Effector memory CD8-positive, alpha-beta T cell (primary cell): ENCODE data around the gene TMEM154.

Experiments used
- ATAC-seq: fragments of 150-1000 bp; cut with Tn5 transposase; replicated peaks from 2 replicates; pipeline ENCODE4 v1.10.0; 2021; ENCODE audit warnings: mild to moderate bottlenecking, moderate library complexity
- DNase-seq, 3 experiments: peaks; one replicate each; pipeline ENCODE4 v3.0.0; 2021
- H3K27ac Mint-ChIP-seq, 2 donors: one replicate each; pipeline ENCODE4 v1.8.0; 2022; ENCODE audit warnings: mild to moderate bottlenecking in 2 of 2, mixed read lengths in 2 of 2, moderate library complexity in 2 of 2
- H3K27me3 Mint-ChIP-seq, 2 donors: one replicate each; pipeline ENCODE4 v1.8.0; 2022; ENCODE audit warnings: mixed read lengths in 2 of 2
- H3K36me3 Mint-ChIP-seq: one replicate; pipeline ENCODE4 v1.8.0; 2022; ENCODE audit warnings: mild to moderate bottlenecking, moderate library complexity, mixed read lengths; ENCODE audit not compliant: insufficient read depth
- H3K4me1 Mint-ChIP-seq, 2 donors: one replicate each; pipeline ENCODE4 v1.8.0; 2022; ENCODE audit warnings: low read depth in 2 of 2, mixed read lengths in 2 of 2
- H3K4me3 Mint-ChIP-seq, 2 donors: one replicate each; pipeline ENCODE4 v1.8.0; 2022; ENCODE audit warnings: mild to moderate bottlenecking in 2 of 2, mixed read lengths in 2 of 2, moderate library complexity in 2 of 2
- H3K9me3 Mint-ChIP-seq, 2 donors: one replicate each; pipeline ENCODE4 v1.8.0; 2022; ENCODE audit warnings: mixed read lengths in 2 of 2

The TMEM154 gene

DNA sequence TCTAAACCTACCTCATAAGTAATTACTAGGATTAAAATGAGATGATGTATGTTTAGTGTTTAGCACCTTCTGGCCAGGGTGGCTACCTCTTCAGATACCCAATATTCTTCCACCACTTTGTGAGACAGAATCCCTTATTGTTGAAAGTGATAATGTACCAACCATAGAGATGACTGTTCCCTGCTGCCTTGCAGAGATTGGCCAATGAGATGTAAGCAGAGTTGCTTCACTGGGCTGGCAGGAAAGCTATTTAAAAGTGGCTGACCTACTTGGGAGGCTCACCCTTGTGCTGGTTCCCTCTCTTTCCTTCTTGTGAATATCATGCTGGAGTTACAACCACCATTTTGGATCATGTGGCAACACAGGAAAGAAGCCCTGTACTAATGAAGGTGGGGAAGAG is 58.9 kb downstream of the TMEM154 start:
- Mint-ChIP-seq H3K27ac (no peak overlapping the region), H3K4me1 (no peaks in the 10 kb centered on the region), H3K27me3 (peaks cover 0 to 12% of the 10 kb centered on the region in 2 donors), H3K4me3 (no peak overlapping the region), H3K9me3 (no peaks in the 10 kb centered on the region), H3K36me3 (no peaks in the 10 kb centered on the region)
- no peak for DNase-seq
- no peak for ATAC-seq

- ATAC-seq: no peak
- no peaks in the 10 kb centered on the region for H3K4me1 Mint-ChIP-seq
- no peaks in the 10 kb centered on the region for H3K9me3 Mint-ChIP-seq
- no peak for DNase-seq
- H3K4me3 Mint-ChIP-seq: no peak overlapping the region
- H3K27ac Mint-ChIP-seq: no peak overlapping the region
- no peaks in the 10 kb centered on the region for H3K36me3 Mint-ChIP-seq
- H3K27me3 Mint-ChIP-seq: peaks cover 5 to 19% of the 10 kb centered on the region in 2 donors
These were observed 59.6 kb downstream of the TMEM154 start for GRCh38 chr4:152620218-152620617.

- Mint-ChIP-seq H3K9me3 (no peaks in the 10 kb centered on the region), H3K4me3 (no peak overlapping the region), H3K27me3 (peaks cover 11 to 25% of the 10 kb centered on the region in 2 donors), H3K36me3 (no peaks in the 10 kb centered on the region), H3K4me1 (no peaks in the 10 kb centered on the region), H3K27ac (no peak overlapping the region)
- ATAC-seq (no peak), DNase-seq (no peak)
These were observed 60.2 kb downstream of the TMEM154 start for GRCh38 chr4:152619556-152619955.

GRCh38 chr4:152618971-152619370 is 60.8 kb downstream of the TMEM154 start:
- no peaks in the 10 kb centered on the region for H3K9me3 Mint-ChIP-seq
- no peak overlapping the region for H3K4me3 Mint-ChIP-seq
- no peak overlapping the region for H3K27ac Mint-ChIP-seq
- no peak for DNase-seq
- no peaks in the 10 kb centered on the region for H3K36me3 Mint-ChIP-seq
- H3K4me1 Mint-ChIP-seq: no peaks in the 10 kb centered on the region
- ATAC-seq: no peak
- peaks cover 17 to 31% of the 10 kb centered on the region in 2 donors for H3K27me3 Mint-ChIP-seq

DNA sequence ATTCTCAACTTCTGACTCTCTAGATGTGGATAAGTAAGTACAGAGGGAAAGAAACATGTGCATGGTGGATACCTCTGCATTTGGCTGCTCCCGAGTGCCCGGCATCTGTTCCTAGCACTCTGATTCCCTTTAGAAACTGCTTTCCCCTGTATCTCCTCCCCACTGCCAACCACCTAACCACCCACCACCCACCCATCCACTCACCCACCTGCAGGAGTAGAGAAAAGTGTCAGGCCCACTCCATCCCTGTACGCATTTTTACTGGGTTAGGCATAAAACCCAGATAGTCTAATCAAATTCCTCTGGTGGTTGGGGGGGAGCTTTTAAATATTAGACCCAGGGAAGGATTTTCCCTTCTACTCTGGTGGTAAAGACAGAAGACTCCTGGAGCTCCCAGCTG is 63.0 kb downstream of the TMEM154 start:
- H3K4me1 Mint-ChIP-seq: no peaks in the 10 kb centered on the region
- peaks cover 31 to 37% of the 10 kb centered on the region in 2 donors for H3K27me3 Mint-ChIP-seq
- ATAC-seq (no peak), DNase-seq (no peak)
- peaks cover 4% of the 10 kb centered on the region for H3K36me3 Mint-ChIP-seq
- H3K27ac Mint-ChIP-seq: no peak overlapping the region
- H3K4me3 Mint-ChIP-seq: no peak overlapping the region
- no peaks in the 10 kb centered on the region for H3K9me3 Mint-ChIP-seq

GRCh38 chr4:152613841-152614721 is 65.7 kb downstream of the TMEM154 start:
- no peak overlapping the region for H3K27ac Mint-ChIP-seq
- H3K4me3 Mint-ChIP-seq: no peak overlapping the region

DNA sequence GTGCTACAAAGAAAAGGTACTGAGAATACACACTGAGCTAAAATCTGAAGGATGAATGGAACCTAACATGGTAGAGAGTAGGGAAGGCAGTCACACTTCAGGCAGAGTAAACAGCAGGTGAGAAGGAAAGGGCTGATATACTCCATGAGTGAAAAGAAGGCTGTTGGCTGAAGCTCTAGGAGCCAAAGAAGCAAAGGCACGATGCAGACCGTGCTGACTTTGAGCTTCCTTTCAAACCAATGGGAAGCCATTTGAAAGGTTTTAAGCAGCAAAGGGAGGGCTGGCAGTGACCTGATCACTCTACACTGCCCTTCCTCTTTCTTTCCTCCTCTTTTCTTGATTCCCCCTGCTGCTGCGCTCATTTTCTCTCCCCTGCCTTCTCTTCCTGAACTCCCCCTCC is 66.4 kb downstream of the TMEM154 start:
- Mint-ChIP-seq H3K36me3 (peaks cover 4% of the 10 kb centered on the region), H3K27me3 (peaks cover 31 to 37% of the 10 kb centered on the region in 2 donors), H3K4me1 (no peaks in the 10 kb centered on the region), H3K9me3 (no peaks in the 10 kb centered on the region), H3K27ac (no peak overlapping the region), H3K4me3 (no peak overlapping the region)
- DNase-seq (no peak), ATAC-seq (no peak)

More at GRCh38 chr4:152613841-152614721, 65.7 kb downstream of the TMEM154 start:
- ATAC-seq (no peak), DNase-seq (no peak)
- Mint-ChIP-seq H3K9me3 (no peaks in the 10 kb centered on the region), H3K27me3 (peaks cover 31 to 37% of the 10 kb centered on the region in 2 donors), H3K36me3 (peaks cover 4% of the 10 kb centered on the region), H3K4me1 (no peaks in the 10 kb centered on the region)

- no peak overlapping the region for H3K4me3 Mint-ChIP-seq
- ATAC-seq (no peak), DNase-seq (no peak)
- peaks cover 4% of the 10 kb centered on the region for H3K36me3 Mint-ChIP-seq
- H3K27me3 Mint-ChIP-seq: peaks cover 22 to 25% of the 10 kb centered on the region in 2 donors
- no peaks in the 10 kb centered on the region for H3K4me1 Mint-ChIP-seq
- no peaks in the 10 kb centered on the region for H3K9me3 Mint-ChIP-seq
- no peak overlapping the region for H3K27ac Mint-ChIP-seq
These were observed 69.7 kb downstream of the TMEM154 start for GRCh38 chr4:152610131-152610530.

DNA sequence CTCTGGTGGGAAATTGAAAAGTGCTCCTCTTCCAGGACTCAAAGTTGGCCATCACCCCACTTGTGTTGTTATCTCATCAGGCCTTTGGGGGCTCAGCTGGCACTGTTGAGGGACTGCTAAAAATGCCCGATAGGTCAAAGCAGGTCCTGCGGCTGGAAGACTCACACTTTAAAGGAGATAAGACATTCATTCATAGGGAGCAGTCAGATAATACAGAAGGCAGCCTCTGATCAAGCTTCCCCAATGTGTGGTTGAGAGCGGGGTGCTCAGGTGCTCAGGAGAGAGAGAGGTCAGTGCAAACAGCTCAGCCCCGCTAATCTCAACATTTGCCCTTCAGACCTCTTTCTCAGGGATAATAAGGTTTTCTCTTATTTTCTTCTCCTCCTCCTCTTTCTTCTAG is 70.3 kb downstream of the TMEM154 start:
- Mint-ChIP-seq H3K36me3 (peaks cover 4% of the 10 kb centered on the region), H3K4me3 (no peak overlapping the region), H3K9me3 (no peaks in the 10 kb centered on the region), H3K4me1 (no peaks in the 10 kb centered on the region), H3K27ac (no peak overlapping the region), H3K27me3 (peaks cover 16 to 18% of the 10 kb centered on the region in 2 donors)
- ATAC-seq (no peak), DNase-seq (no peak)

GRCh38 chr4:152607178-152607577 is 72.6 kb downstream of the TMEM154 start:
- Mint-ChIP-seq H3K4me3 (no peak overlapping the region), H3K9me3 (no peaks in the 10 kb centered on the region), H3K36me3 (no peaks in the 10 kb centered on the region), H3K4me1 (no peaks in the 10 kb centered on the region), H3K27me3 (peaks cover 0 to 5% of the 10 kb centered on the region in 2 donors), H3K27ac (no peak overlapping the region)
- DNase-seq (no peak), ATAC-seq (no peak)

GRCh38 chr4:152606753-152607152 is 73.0 kb downstream of the TMEM154 start:
- no peak for DNase-seq
- no peaks in the 10 kb centered on the region for H3K36me3 Mint-ChIP-seq
- peaks cover 0 to 5% of the 10 kb centered on the region in 2 donors for H3K27me3 Mint-ChIP-seq
- no peak overlapping the region for H3K27ac Mint-ChIP-seq
- H3K4me3 Mint-ChIP-seq: no peak overlapping the region
- ATAC-seq: no peak
- no peaks in the 10 kb centered on the region for H3K9me3 Mint-ChIP-seq
- H3K4me1 Mint-ChIP-seq: no peaks in the 10 kb centered on the region

GRCh38 chr4:152605641-152606335 is 74.0 kb downstream of the TMEM154 start:
- H3K27me3 Mint-ChIP-seq: peaks cover 0 to 5% of the 10 kb centered on the region in 2 donors
- H3K27ac Mint-ChIP-seq: no peak overlapping the region
- no peaks in the 10 kb centered on the region for H3K36me3 Mint-ChIP-seq
- H3K4me1 Mint-ChIP-seq: no peaks in the 10 kb centered on the region
- no peak overlapping the region for H3K4me3 Mint-ChIP-seq
- ATAC-seq (no peak), DNase-seq (no peak)
- H3K9me3 Mint-ChIP-seq: no peaks in the 10 kb centered on the region

GRCh38 chr4:152605031-152605430 is 74.8 kb downstream of the TMEM154 start:
- H3K36me3 Mint-ChIP-seq: no peaks in the 10 kb centered on the region
- no peak for DNase-seq
- no peak overlapping the region for H3K27ac Mint-ChIP-seq
- no peaks in the 10 kb centered on the region for H3K9me3 Mint-ChIP-seq
- no peak for ATAC-seq
- H3K4me1 Mint-ChIP-seq: no peaks in the 10 kb centered on the region
- peaks cover 0 to 5% of the 10 kb centered on the region in 2 donors for H3K27me3 Mint-ChIP-seq
- H3K4me3 Mint-ChIP-seq: no peak overlapping the region

DNA sequence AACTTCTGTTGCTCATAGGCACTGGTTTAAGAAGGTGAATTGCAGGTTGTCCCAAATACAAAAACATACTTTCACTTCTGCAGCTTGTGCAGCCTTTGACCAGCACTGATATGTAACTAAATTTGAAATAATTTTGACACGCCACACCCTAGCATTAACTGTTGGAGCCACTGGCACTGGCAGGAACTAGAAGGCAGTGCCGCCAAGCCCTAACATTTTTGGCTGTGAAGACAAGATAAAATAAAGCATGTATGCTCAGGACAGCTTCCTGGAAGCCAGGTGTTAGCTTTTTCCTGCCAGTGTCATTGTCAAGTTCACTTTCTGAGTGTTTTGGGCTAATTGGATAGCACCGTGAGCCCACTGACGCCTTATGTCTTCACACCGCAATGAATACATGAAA is 78.6 kb downstream of the TMEM154 start:
- ATAC-seq (no peak), DNase-seq (no peak)
- Mint-ChIP-seq H3K4me3 (no peak overlapping the region), H3K27me3 (no peaks in the 10 kb centered on the region), H3K4me1 (no peaks in the 10 kb centered on the region), H3K27ac (no peak overlapping the region), H3K9me3 (no peaks in the 10 kb centered on the region), H3K36me3 (no peaks in the 10 kb centered on the region)
